Measurements from ENCODE around the gene NAB2.

The NAB2 gene

DNA sequence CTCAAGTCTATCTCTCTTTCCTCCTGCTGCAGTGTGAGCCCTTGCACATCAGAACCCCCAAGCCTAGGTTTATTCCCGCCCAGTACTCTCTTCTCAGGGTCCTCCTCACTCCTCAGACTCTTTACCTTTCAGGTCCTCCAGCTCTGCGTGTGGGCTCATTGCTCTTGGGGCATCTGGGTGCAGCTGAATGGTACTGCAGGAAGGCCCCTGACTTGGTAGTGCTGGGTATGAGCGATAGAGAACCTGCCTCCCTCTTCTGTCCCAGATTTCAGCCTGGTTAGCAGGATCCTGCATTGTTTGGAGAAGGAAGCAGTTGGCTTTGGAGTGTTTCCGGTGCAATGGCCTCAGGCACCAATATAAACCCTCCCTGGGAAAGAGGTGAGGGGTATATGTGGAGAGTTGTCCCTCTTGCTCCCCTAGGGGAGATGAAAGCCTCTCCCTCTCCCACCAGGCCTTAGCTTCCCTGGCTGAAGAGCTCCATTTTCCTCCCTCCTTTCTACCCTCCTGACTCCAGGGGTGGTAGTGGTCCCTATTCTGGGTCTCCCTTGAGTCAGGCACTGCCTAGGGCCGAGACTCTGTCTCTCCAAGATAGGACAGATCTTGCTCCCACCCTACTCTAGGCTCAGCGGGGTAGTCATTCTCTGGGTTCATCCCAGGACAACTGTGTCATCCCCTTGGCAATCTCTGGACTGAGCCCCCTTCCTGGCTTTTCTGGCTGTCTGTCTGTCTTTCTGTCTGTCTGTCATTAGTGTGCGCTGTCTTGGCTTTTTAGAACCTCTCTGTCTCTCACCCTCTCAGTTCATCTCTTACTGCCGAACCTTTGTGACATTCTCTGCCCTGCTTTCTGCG lies 43.2 kb downstream of the NAB2 start:
- DNase-seq (ENCODE audit: low read depth in 2 of 2, low spot score in 1 of 2), result no peak

DNA sequence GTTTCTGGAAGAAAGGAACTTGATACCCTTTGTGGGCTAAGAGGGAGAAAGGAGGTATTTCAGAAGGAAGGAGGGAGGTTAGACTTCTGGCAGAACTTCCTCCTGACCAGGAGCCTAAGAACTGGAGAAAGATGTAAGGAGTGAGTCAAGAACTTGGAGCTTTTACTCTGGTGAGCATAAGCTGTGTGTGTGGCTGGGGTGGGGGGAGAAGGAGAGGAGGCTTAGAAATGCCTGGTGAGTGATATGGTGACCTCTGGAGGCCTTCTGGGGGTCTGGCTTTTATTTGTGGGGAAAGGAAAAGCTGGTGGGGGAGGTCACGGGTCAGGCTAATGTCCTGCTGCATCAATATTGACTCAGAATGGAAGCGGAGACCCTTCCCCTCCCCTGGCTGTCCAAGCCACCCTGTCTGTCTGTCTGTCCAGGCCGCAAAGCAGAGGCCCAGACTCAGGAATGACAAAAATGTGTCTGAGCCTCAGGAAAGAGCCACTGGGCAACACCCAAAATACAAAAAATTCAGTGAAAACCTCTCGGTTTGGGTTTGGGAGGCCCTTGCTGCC lies 44.2 kb downstream of the NAB2 start:
- no peak for DNase-seq (ENCODE audit: low read depth in 2 of 2, low spot score in 1 of 2)

DNA sequence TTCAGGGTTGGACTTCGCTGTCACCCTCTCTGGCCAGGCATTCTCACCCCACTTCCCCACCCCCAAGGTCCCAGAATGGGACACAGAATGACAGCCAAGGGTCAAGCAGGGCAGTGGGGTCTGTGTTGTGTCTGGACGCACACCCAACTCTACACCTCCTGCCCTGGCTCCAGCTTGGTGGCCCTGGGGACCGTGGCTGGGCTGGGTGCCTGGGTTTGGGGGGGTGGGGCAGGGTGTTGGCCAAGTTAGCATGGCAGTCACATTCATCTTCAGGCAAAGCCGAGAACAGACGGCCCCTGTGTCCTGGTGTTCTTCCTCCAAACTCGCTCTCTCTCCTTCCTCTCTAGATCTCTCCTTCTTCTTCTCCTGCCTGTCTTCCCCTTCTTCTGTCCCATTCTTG lies 45.0 kb downstream of the NAB2 start:
- DNase-seq (ENCODE audit: low read depth in 2 of 2, low spot score in 1 of 2), result no peak

DNA sequence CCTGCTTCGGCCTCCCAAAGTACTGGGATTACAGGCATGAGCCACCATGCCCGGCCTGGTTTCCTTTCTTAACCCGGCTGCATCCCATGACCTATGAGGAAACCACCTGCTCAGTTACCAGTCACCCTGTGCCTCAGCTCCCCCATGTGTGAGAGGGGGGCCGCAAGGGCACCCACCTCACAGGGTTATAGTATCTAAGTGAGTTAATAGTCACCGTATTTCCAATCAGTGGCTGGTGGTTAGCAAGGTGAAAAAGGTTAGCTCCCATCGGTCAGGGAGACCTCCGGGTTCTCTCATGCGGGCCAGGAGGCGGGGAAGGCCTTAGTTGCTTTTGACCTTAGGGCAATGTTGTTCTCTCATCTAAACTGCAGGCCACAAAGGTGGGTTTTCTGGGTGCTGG lies 46.0 kb downstream of the NAB2 start:
- DNase-seq (ENCODE audit: low read depth in 2 of 2, low spot score in 1 of 2), result no peak

DNA sequence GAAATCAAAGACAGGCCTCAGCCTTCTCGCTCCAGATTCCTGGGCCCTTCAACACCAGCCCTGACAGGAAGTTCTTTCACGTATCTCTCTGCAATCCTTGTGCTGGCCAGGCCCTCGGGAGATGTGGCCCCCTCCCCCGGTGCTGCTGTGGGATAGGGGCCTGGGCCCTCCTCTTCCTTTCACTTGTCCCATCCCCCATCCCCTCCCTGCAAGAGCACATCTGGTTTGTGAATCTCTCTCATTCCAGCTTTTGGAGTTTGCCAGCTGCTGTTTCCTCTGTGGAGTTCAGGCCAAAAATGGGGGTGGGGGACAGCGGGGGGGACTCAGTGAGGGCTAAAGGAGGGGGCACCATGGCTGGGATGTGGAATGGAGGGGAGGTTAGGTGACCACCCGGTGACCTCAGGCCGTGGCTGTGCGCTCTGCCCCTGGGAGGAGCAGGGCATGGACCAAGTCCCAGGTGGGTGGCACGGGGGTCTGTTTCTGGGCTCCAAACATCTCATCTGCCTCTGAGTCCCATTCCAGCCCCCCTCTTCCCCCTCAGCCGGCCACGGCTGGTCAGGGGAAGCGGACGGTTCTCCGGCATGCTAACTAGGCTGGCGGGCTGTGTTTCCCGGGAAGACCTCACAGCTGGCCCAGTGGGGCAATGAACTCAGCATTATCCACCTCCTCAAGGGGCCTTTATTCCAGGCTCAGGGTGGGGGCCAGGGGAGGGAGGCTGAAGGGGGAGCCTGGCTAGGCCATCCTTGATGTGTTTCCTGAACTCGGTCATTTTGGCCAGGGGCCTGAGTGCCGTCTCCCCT lies 46.8 kb downstream of the NAB2 start:
- no peak for DNase-seq (ENCODE audit: low read depth in 2 of 2, low spot score in 1 of 2)

DNA sequence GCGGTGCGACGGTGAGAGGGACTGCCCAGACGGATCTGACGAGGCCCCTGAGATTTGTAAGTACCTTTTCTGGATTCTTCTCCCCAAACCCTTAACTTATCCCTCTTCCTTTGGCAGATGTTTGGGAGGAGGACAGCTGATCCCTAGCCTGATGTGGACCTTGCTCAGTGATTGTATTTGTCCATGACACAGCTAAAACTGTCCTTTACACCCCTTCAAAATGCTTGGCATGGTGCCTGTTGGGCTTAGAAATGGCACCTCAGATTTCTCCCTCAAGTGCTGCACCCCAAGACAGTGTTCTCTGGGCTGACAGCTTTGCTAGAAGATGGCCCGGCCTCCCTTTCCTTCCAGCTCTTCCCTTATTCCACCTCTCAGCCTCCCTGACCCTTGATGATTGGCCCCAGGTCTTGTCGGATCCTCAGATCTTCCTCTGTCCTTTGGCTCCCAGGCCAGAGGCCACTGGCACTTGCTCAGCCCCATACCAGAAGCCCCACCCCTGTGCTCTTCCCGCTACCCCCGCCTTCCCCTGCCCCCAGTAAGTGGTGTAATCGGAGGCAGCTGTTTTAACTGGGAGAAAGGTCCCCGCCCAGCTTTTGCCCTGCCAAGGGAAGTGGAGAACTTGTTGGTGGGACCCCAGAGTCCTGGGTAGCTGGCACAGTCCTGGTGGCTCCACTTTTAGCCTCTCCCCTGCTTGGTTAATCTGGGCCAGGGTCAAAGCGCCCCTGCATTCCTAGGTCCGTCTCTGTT lies 49.8 kb downstream of the NAB2 start:
- DNase-seq (ENCODE audit: low read depth in 2 of 2, low spot score in 1 of 2), result no peak

DNA sequence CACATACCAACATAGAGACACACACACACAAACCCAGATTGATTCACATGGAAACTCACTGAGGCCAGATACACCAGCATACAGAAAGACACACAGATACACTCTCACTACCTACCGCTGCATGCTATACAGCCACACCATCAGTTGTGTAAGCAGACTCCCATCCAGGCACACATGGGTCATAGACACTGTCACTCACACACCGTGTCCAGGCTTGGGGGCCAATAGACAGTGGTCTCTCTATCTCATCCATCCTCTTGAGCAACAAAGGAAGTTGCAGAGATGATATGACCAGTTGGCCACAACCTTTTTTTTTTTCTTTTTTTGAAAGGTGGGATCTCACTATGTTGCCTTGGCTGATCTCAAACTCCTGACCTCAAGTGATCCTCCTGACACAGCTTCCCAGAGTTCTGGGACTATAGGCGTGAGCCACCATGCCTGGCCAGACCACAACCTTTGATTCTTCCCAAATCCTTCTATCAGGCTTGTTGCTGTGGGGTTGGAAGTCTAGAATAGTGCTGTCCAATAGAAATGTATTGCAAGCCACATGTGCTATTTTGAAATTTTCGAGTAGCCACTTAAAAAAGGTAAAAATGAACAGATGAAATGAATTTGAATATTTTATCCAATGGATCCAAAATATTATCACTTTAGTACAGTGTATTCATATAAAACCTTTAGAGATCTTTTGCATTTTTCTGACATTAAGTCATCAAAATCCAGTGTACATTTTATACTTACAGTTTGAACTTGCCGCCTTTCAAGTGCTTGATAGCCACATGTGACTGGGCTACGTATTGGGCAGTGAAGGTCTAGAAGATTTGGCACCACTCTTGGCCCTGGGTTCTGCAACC lies 51.1 kb downstream of the NAB2 start:
- DNase-seq (ENCODE audit: low read depth in 2 of 2, low spot score in 1 of 2), result no peak

DNA sequence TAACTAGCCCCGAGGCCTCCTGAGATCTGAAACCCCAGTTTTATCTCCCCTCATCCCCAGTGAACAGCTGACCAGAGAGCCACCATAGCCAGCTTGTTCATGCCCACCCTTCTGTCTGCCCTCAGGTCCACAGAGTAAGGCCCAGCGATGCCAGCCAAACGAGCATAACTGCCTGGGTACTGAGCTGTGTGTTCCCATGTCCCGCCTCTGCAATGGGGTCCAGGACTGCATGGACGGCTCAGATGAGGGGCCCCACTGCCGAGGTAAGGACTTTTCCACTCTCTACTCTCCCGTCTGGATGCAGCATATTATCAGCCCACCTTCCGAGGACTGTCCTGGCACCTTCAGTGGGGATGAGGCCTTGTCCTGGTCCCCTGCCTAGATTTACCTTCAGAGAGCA lies 52.3 kb downstream of the NAB2 start:
- no peak for DNase-seq (ENCODE audit: low read depth in 2 of 2, low spot score in 1 of 2)

DNA sequence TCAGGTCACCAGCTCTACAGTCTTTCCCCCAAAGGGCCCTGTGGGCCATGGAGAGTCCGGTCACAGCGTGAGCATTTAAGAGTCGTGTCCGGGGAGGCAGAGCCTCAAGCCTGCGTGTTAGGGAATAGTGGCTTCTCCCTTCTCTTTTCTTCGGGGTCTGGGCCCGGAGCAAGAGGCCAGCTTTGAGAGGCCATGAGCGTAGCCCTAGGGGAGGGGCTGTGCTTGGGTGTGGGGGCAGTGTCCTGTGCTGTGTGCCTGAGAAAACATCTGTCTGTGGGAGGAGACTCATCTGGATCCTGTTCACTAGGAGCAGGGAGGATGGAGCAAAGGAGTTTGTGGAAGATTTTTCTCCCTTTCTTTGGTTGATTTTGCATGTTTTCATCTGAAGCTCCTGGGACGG lies 53.2 kb downstream of the NAB2 start:
- DNase-seq (ENCODE audit: low read depth in 2 of 2, low spot score in 1 of 2), result no peak

DNA sequence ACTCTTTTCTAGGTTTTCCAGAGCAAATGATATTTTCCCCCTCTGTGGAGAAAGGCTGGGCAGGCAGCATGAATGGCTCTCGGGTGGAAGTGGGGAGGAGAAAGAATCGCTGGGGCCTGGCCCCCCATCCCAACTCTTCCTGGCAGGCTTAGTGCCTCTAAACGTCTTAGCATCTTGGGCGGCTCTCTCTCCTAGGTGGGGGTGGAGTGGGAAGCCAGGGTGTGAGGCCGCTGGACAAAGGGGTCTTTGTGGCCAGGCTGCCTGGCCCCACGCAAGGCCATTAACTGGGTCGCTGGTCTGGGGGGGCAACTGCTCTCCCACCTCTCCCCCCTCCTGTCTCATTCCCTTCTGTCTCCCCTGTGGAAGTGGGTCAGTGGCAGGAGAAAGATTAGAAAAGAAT lies 53.8 kb downstream of the NAB2 start:
- DNase-seq (ENCODE audit: low read depth in 2 of 2, low spot score in 1 of 2), result no peak

DNA sequence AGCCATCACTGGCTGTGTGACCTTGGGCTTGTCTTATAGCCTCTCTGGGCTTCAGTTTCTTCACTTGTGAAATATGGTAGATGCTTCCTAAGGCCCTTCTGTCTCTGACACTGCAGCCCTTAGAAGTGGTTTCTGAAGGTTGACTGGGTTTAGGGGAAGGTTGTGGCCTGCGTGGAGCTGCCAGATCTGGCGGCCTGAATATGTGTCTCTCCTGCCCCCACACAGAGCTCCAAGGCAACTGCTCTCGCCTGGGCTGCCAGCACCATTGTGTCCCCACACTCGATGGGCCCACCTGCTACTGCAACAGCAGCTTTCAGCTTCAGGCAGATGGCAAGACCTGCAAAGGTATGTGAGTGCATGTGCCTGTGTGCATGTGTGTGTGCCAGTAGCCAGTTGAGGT lies 54.5 kb downstream of the NAB2 start:
- DNase-seq (ENCODE audit: low read depth in 2 of 2, low spot score in 1 of 2), result no peak
